HG03064 (cell line): ENCODE measurements around the gene CBS.
"Not testable (repeated sequence)": the region's sequence is repeated elsewhere in the genome, so short reads cannot be mapped to it uniquely, and the experiment has no call there.

Experiments
- ATAC-seq: cut with Tn5 transposase; IDR thresholded peaks from one replicate; pipeline ENCODE4 v1.9.1; 2021; ENCODE audit warnings: low read depth; ENCODE audit not compliant: unreplicated experiment

CBS gene

DNA sequence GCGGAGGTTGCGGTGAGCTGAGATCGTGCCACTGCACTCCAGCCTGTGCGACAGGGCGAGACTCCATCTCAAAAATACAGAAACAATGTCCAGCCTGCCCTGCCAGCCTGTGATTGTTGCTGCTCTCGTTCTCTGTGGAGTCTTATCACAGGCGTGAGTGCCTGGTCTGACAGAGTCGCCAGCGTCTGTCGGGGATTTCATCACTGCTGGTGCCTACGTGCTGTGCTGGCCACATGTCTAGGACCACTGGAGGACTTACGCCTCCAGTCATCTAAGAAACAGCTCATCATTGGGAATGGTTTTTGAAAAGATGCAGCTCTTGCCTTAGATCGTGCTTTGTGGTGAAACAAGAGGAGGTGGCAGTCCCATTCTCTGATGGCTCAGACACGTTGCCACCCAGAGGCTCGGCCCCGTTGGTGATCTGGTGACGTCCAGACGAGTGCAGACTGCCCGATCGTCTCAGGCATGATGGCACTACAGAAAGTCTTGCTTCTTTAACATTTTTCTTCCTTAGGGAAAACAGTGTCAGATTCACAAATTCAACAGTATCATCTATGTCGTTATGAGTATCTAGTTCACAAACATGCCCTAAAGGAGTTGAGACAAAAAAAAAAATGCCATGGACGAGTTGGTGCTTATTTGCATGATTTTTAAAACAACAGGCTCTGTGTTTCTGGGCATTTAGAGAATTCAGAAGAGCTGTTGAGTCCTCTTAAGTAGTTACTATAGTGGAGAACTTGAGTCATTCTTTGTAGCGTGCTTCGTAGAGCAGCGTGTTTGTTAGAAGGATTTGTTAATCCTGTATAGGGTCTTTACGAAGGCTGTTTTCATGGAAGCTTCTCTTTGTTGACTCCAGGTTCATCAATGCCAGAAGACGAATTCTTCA lies 47.5 kb downstream of the CBS start:
- no peak for ATAC-seq

DNA sequence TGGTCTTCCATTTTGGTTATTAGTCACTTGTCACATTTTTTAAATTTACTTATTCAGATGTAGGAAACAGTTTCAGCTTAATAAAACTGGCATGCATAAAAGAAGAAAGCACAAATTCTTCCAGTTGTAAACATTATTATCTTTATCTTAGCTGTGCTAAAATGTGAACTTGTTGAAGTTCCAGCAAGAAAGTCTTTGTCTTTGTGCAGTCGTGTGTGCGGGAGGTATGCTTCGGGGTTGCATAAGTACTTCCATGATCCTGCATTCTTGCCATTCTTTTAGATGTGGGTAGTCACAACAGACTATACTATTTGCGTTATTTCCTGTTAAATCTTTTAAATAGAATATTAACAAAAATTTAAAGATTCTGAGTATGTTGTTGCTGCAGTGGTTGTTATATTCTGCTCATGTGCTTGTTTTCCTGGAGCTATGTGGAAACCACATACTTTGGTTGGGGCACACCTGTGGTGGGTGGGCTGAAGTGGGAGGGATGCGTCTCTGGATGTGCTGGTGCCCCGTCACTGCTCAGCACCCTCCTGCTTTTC lies 49.9 kb downstream of the CBS start:
- no peak for ATAC-seq

DNA sequence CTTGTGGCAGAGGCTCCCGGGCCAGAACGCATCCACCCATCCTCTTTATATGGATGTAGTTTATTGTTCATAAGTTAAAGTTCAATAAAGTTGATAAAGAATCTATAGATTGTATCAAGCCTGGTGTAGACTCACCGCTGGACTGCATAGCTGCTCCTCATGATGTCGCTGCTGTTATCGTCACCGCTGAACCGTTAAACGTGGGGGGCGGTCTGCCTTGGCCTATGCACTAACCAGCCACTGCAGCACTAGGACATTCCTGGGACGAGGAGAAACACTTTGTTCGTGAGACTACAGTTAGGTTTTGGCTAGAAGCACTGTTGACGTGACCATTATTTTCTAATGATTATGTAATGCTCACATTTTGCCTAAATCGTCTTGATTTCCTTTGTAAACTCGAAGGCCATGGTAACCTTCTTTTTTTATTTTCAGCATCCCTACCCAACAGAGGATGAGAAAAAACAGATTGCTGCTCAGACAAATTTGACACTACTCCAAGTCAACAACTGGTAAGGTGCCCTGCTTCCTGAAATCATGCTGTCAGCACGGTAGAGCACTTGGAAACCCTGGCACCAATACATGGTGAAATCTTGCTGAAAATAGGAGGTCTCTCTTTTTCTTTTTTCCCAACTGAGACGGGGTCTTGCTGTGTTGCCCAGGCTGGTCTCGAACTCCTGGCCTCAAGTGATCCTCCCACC lies 51.0 kb downstream of the CBS start:
- ATAC-seq = no peak

DNA sequence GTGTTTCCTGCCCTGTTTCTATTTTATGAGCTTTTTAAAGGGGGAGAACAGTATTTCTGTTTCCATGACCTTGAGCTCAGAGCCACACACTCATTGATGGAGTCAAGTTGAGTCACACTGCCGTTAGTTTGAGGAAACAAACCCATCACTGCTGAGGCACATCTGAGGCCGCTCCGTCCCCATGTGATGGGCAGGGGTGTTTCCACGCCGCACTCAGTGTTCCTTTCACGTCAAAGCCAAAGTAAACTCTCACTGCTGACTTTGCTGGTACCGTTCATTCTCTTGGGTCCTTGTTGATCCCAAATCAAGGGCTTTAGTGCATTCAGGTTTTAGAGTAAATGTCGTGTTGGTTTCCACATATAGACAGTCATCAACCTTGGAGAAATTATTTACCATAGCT lies 52.5 kb downstream of the CBS start:
- ATAC-seq = no peak

DNA sequence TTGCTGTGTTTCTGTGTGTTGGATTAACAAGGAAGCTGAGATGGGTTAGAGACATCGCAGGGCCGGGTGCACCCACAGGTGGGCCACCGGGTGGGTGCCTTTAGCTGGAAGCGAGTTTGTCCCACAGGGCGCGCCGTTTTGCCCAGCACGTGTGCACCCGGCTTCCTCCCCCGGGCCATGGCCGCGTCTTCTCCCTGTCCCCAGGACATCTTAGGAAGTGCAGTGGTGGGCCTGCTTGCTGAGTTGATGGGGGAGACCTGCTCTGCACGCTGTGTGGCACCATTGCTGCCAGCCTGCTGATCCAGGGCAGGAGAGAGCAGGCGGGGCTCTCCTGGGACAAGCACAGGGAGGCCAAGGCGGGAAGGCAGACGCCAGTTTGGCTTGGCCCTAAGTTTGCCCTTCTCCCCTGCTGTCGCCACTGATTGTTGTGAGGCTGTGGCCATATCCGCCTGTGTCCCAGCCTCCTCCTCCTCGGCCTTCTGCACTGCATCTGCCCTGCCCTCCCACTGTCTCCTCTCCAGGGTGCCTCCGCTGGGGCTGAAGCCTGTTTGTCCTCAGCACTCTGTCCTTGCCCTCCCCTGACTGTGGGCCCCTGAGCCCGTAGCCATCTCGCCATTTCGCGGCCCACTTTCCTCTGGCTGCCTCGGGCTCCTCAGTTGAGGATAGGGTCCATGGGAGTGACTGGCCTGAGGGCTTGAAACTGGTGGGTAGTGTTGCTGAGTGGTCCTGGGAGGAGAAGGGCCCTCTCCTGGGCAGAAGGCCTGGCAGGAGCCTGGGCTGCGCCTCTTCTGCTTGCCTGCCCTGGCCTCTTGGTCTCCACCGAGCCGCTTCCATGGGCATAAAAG lies 53.7 kb downstream of the CBS start:
- no peak for ATAC-seq

DNA sequence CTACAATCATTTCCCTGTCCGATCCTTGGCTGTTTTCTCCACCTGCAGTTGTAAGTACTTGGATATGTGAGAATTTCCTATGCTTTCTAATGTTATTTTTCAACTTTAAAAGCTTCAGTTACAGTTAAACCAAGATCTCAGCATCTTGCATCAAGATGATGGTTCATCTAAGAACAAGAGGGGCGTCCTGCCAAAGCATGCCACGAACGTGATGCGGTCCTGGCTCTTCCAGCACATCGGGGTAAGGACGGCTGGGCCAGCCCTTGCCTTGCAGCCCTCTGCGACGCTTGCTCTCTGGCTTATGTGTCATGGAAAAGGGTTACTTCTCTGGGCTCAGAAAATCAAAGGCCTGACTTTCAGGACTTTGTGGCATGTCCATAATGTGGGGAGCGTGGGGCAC lies 54.4 kb downstream of the CBS start:
- ATAC-seq = no peak

DNA sequence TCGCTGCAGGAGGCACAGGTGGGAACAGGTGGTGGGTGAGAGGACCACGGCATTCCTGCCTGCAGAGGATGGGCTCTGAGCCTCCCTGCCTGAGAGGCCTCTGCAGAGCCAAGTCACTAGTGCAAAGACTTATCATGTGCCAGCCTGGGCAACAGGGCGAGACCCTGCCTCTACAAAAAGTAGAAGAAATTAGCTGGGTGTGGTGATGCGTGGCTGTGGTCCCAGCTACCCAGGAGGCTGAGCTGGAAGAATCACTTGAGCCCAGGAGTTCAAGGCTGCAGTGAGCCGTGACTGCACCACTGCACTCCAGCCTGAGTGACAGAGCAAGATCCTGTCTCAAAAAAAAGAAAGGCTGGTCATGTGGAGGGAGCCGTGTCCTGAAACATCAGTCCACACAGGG lies 54.9 kb downstream of the CBS start:
- ATAC-seq = no peak

DNA sequence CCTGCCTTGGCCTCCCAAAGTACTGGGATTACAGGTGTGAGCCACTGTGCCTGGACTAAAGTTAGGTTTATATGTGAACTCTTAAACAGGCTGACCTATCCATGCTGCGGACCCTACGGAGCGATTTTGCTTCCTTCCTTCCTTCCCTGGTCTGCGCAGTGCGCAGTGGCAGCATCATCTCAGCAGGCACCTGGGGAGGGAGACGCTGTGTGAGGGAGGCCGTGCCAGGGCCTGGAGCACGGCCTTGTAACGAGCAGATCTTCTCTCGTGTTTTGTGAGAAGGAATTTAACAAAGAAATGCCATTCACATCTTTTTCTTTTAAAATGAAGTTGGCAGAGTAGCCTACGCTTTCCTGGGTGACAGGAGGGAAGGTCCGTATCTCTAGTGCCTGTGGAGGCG lies 55.5 kb downstream of the CBS start:
- ATAC-seq = no peak

DNA sequence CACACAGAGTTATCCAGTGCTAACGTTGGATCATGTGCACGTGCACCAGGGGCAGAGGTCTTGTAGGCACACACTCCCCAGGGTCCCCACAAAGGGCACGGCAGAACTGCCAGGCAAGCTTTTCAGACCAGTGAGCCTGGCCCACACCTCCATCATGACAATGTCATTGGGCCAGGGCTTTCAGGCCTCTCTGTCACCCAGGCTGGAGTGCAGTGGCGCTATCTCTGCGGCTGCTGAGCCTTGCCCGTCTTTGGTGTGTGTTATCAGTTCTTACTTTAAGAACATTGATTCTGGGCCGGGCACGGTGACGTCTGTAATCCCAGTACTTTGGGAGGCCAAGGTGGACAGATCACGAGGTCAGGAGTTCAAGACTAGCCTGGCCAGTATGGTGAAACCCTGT lies 57.1 kb downstream of the CBS start:
- no peak for ATAC-seq

DNA sequence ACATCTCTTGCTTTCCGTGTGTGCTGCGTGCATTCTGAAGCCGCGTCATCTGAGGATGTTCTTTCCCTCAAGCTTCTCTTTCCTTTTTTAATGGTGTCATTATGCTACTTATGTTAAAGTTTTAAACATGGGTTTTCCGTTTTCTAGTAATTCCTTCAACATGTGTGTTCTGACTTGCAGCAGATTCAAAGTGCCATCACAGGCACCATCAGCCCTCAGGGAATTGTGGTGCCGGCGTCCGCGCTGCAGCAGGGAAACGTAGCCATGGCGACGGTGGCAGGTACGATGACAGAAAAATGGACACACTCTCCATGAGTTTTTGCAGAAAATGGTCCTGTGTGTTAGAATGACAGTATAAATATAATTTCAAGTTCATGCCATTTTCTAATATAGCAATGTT lies 58.9 kb downstream of the CBS start:
- no peak for ATAC-seq

DNA sequence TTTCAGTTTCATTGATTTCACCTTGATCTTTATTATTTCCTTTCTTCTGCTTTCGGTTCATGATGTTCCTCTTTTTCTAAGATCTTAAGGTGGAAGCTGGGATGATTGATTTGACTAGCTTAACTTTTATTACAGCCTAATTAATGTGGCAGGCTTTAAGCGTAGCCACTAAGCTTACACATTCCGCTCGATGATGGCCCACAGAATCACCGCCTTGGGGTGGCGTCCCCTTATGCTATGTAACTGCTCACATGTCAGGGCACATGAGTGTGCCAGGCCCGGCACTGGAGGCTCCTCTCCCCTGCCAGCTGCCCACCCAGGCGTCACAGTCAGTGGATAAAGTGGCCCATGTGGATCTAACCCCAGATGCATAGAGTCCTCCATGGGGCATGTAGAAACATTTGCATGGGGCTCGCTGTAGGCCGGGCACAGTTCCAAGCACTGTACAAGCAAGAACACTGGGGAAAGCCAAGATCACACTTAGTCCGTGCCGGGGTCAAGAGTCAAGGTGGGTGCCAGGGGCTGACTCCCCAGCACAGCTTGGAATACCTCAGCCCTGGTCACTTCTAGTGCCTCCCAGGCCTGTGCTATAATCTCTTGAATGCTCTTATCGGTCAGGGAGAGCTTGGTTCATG lies 59.6 kb downstream of the CBS start:
- ATAC-seq = no peak

DNA sequence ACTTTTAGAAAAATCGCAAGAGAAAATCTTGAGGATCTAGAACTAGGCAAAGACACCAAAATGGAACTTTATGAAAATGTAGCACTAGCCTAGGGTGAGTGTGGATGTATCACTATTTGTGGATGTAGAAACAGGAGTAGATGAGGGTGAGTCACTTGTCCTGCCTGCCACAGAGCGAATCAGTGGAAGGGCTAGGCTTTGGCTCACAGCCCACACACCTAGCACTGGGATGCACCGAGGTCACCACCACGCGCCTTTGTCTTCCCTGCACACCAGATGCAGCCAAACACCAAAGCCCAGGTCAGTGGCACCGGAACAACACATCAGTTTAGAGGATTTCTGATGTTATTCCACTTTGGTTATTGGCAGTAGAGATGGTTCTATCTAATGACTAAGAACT lies 63.0 kb downstream of the CBS start:
- no peak for ATAC-seq

DNA sequence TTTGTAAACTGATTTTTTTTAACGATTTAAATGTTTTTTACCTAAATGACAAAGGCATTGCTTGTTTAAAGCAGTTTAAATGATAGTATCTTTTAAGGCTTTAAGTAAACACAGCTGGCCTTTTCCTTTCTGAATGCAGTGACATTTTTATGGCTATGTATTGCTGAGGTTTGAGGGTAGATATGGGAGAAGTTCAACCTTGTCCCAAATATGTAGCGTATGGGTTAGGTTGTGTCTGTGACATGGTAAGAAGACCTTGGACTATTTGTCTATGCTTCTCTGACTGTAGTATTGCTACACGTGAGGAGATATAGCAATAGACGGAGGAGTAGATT lies 68.8 kb downstream of the CBS start:
- ATAC-seq = no peak

DNA sequence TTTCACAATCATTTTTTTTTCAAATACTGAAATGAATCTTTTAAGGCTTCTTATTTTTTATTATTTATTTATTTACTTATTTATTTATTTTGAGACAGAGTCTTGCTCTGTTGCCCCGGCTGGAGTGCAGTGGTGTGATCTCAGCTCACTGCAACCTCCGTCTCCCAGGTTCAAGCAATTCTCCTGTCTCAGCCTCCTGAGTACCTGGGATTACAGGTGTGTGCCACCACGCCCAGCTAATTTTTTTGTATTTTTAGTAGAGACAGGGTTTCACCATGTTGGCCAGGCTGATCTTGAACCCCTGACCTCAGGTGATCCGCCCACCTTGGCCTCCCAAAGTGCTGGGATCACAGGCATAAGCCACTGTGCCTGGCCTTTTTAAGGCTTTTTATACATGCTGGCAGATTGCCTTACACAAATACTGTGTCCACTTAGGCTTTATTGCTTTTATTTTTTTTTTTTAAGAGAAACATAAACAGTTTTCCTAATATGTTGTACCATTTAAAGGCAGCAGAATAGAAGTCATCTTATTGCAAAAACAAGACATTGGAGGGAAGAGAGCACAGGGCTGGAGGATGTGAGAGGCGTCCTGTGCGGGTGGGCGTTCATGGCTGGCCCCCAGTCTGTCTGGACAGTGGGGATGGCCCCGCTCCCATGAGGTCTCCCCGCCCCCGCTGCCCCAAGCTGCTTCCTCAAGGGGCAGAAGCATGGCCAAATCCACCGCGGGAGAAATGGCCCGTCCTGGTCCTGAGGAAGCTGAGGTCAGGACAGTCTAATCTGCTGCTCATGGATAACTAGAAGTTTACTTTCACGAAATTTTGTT lies 69.4 kb downstream of the CBS start:
- ATAC-seq = not testable (repeated sequence)

DNA sequence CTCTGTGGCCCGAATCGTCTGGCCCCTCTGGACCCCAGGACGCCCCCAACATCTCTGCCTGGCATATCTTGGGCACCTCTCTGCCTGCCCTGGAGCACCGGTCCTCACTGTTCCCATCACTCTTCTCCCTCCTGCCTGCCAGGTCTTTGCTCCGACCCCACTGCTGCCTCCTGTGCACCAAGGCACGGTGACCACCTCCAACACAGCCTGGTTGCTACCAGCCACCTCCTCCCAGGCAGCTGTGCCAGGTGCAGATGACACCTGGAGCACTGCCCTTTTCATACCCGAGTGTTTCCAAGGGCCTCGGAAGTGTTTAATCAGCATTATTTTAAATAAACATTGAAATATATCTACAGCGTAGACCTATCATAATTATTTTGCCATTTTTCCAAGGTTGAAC lies 70.0 kb downstream of the CBS start:
- no peak for ATAC-seq

DNA sequence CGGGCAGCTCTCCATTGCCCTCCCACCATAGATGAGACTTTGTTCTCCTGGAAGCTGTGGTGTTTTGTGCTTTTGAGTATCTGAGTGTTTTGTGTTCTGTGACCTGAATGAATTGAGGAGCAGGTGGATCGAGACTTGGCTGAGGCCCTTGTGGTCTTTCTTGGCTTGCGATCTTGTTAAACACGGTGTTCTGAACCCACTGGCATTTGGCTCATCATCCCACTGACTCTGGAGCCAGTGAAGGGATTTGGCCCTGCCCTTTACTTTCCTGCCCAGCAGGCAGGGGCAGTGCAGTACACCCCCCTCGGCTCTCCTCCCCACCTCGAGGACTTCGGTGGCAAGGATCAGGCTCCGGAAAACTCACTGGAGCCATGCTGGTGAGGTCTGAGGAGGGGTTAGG lies 70.7 kb downstream of the CBS start:
- no peak for ATAC-seq
